OCI-LY3 (cell line): ENCODE results near the gene HMX1.

Experiments used
- H2AFZ ChIP-seq: fragments of 200-600, 300-600 bp; shearing (Covaris generic); 2 replicates; pipeline ENCODE4 v1.6.0; 2014; ENCODE audit warnings: antibody characterized with exemption, low read depth, low read length
- H3K27ac ChIP-seq: fragments of 200-600, 300-600 bp; sonication (generic); 2 replicates; pipeline ENCODE4 v1.5.1; 2014; ENCODE audit warnings: mild to moderate bottlenecking, low read length, moderate library complexity, mixed read lengths
- H3K27me3 ChIP-seq: fragments of 200-600, 300-600 bp; sonication (generic); 2 replicates; pipeline ENCODE4 v1.6.1; 2014; ENCODE audit warnings: low read depth, low read length, mixed read lengths
- H3K36me3 ChIP-seq: fragments of 200-600, 300-600 bp; sonication (generic); replicated peaks from 2 replicates; pipeline ENCODE3; 2014; ENCODE audit warnings: low read depth, low read length, mixed read lengths
- H3K4me1 ChIP-seq: fragments of 300-600, 200-600 bp; sonication (generic); 2 replicates; pipeline ENCODE4 v1.6.1; 2014; ENCODE audit warnings: low read length, mixed read lengths
- H3K4me2 ChIP-seq: fragments of 200-600, 300-600 bp; sonication (generic); 2 replicates; pipeline ENCODE4 v1.6.1; 2014; ENCODE audit warnings: low read length, mixed read lengths
- H3K4me3 ChIP-seq: fragments of 300-600, 200-600 bp; sonication (generic); 2 replicates; pipeline ENCODE4 v1.5.1; 2014; ENCODE audit warnings: antibody characterized with exemption, mild to moderate bottlenecking, low read length, moderate library complexity
- H3K79me2 ChIP-seq: fragments of 300-600, 200-600 bp; shearing (Covaris generic); 2 replicates; pipeline ENCODE4 v1.6.1; 2014; ENCODE audit warnings: mild to moderate bottlenecking, low read length, mixed read lengths
- H3K9ac ChIP-seq: fragments of 300-600, 200-600 bp; shearing (Covaris generic); 2 replicates; pipeline ENCODE4 v1.6.0; 2014; ENCODE audit warnings: mild to moderate bottlenecking, low read length, moderate library complexity
- H3K9me3 ChIP-seq: fragments of 200-600, 300-600 bp; shearing (Covaris generic); 2 replicates; pipeline ENCODE4 v1.6.1; 2014; ENCODE audit warnings: low read length, mixed read lengths; ENCODE audit not compliant: insufficient read depth
- H4K20me1 ChIP-seq: fragments of 200-600, 300-600 bp; sonication (generic); 2 replicates; pipeline ENCODE4 v1.6.1; 2016; ENCODE audit warnings: low read length, mixed read lengths; ENCODE audit not compliant: insufficient read depth
- EZH2phosphoT487 ChIP-seq: fragments of 200-600 bp; shearing (Covaris generic); IDR thresholded peaks from 2 replicates; pipeline ENCODE4 v1.6.1; 2018; ENCODE audit warnings: antibody characterized with exemption, mixed run types, low read depth
- TF ChIP-seq, protein P1 (sequence below): fragments of 200-600, 300-600 bp; sonication (generic); IDR thresholded peaks from 2 replicates; pipeline ENCODE4 v1.5.1; 2014; ENCODE audit warnings: antibody characterized with exemption, low read length, low read depth

The HMX1 gene

GRCh38 chr4:8900588-8900987 is 28.9 kb upstream of the HMX1 start:
- Histone ChIP-seq H3K4me3 (no peak overlapping the region), H3K27me3 (no peaks in the 10 kb centered on the region), H3K4me2 (no peak overlapping the region), H3K36me3 (no peaks in the 10 kb centered on the region), H4K20me1 (no peaks in the 10 kb centered on the region), H3K27ac (no peak overlapping the region), H2AFZ (no peak overlapping the region), H3K9ac (no peak overlapping the region), H3K4me1 (no peaks in the 10 kb centered on the region), H3K9me3 (0 out of 2 replicates have a peak, but pooled peaks cover 3% of the 10 kb centered on the region), H3K79me2 (no peaks in the 10 kb centered on the region)
- no peak for TF ChIP-seq EZH2phosphoT487
- TF ChIP-seq, protein P1, sequence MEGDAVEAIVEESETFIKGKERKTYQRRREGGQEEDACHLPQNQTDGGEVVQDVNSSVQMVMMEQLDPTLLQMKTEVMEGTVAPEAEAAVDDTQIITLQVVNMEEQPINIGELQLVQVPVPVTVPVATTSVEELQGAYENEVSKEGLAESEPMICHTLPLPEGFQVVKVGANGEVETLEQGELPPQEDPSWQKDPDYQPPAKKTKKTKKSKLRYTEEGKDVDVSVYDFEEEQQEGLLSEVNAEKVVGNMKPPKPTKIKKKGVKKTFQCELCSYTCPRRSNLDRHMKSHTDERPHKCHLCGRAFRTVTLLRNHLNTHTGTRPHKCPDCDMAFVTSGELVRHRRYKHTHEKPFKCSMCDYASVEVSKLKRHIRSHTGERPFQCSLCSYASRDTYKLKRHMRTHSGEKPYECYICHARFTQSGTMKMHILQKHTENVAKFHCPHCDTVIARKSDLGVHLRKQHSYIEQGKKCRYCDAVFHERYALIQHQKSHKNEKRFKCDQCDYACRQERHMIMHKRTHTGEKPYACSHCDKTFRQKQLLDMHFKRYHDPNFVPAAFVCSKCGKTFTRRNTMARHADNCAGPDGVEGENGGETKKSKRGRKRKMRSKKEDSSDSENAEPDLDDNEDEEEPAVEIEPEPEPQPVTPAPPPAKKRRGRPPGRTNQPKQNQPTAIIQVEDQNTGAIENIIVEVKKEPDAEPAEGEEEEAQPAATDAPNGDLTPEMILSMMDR: no peak

GRCh38 chr4:8898419-8898818 is 26.8 kb upstream of the HMX1 start:
- Histone ChIP-seq H4K20me1 (no peaks in the 10 kb centered on the region), H3K79me2 (no peaks in the 10 kb centered on the region), H3K36me3 (no peaks in the 10 kb centered on the region), H3K9ac (no peak overlapping the region), H3K27ac (no peak overlapping the region), H3K4me2 (no peak overlapping the region), H3K27me3 (no peaks in the 10 kb centered on the region), H3K4me1 (no peaks in the 10 kb centered on the region), H3K4me3 (no peak overlapping the region), H2AFZ (no peak overlapping the region), H3K9me3 (0 out of 2 replicates have a peak, but pooled peaks cover 3% of the 10 kb centered on the region)
- TF ChIP-seq EZH2phosphoT487: no peak
- TF ChIP-seq, protein P1: no peak

- Histone ChIP-seq H3K9me3 (0 out of 2 replicates have a peak, but pooled peaks cover 3% of the 10 kb centered on the region), H3K9ac (no peak overlapping the region), H3K4me1 (no peaks in the 10 kb centered on the region), H3K36me3 (no peaks in the 10 kb centered on the region), H3K79me2 (no peaks in the 10 kb centered on the region), H3K4me3 (no peak overlapping the region), H3K27ac (no peak overlapping the region), H3K4me2 (no peak overlapping the region), H2AFZ (no peak overlapping the region), H3K27me3 (no peaks in the 10 kb centered on the region), H4K20me1 (no peaks in the 10 kb centered on the region)
- TF ChIP-seq EZH2phosphoT487: no peak
- TF ChIP-seq, protein P1: no peak
Measured at GRCh38 chr4:8897251-8898167, 25.9 kb upstream of the HMX1 start.

DNA sequence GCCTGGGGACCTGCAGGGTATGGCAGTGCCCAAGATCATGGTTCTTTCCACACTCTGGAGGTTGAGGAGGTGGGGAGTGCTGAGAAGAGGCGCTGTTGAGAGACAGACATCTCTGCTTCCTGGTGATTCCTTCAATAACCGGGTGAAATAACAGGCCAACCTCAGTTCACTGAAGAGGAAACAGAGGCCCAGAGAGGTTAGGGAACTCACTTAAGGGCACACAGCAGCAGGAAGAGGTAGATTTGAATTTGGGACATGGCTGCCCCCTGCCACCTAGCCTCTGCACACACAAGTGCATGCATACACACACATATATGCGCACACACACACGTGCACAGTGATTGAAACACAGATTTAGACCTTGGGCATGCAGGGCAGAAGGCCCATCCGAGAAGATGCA is 24.9 kb upstream of the HMX1 start:
- H3K9ac ChIP-seq: no peak overlapping the region
- H3K36me3 ChIP-seq: no peaks in the 10 kb centered on the region
- H3K4me1 ChIP-seq: no peaks in the 10 kb centered on the region
- no peaks in the 10 kb centered on the region for H3K27me3 ChIP-seq
- no peak overlapping the region for H3K27ac ChIP-seq
- H2AFZ ChIP-seq: no peak overlapping the region
- H3K79me2 ChIP-seq: no peaks in the 10 kb centered on the region
- no peaks in the 10 kb centered on the region for H3K9me3 ChIP-seq
- TF ChIP-seq, protein P1: no peak
- TF ChIP-seq EZH2phosphoT487: no peak
- H4K20me1 ChIP-seq: no peaks in the 10 kb centered on the region
- no peak overlapping the region for H3K4me3 ChIP-seq
- H3K4me2 ChIP-seq: no peak overlapping the region
